Uterus (tissue), 4 donors: ENCODE data around the gene CCIN. TPM values are rescaled to one million over a fixed set of nuclear protein-coding genes. Genes with fewer than 3 reads are reported as not detected.

Experiments
- DNase-seq, 2 donors: peaks; one replicate each; pipeline ENCODE4 v3.0.0-alpha.2; 2019 to 2020
- H3K27ac ChIP-seq, 2 donors: fragments of 200-600 bp; sonication (generic); 1 replicate in 1 of 2; 2 replicates in 1 of 2; pipeline ENCODE4 v1.5.1; 2016 to 2018
- H3K27me3 ChIP-seq, 2 donors: fragments of 200-600 bp; sonication (generic); one replicate each; pipeline ENCODE4 v1.5.1; 2018 to 2019; ENCODE audit warnings: control low read depth in 1 of 2
- H3K36me3 ChIP-seq, 2 donors: fragments of 200-600 bp; sonication (generic); one replicate each; pipeline ENCODE4 v1.5.1; 2019; ENCODE audit warnings: control low read depth in 1 of 2
- H3K4me1 ChIP-seq, 2 donors: fragments of 200-600 bp; sonication (generic); one replicate each; pipeline ENCODE4 v1.5.1; 2018 to 2019; ENCODE audit warnings: control low read depth in 1 of 2
- H3K4me3 ChIP-seq, 2 donors: fragments of 200-600 bp; sonication (generic); 1 replicate in 1 of 2; 2 replicates in 1 of 2; pipeline ENCODE4 v1.5.1; 2018 to 2019; ENCODE audit warnings: mild to moderate bottlenecking in 1 of 2
- H3K9me3 ChIP-seq, 2 donors: fragments of 200-600 bp; sonication (generic); one replicate each; pipeline ENCODE4 v1.5.1; 2019; ENCODE audit warnings: control low read depth in 1 of 2
- CTCF ChIP-seq, 4 experiments: fragments of 200-600 bp in 2 of 4; fragments of 450-650 bp in 2 of 4; sonication (generic) in 2 of 4; IDR thresholded peaks; one replicate each; pipeline ENCODE4 v1.5.1; 2016 to 2019; ENCODE audit warnings: antibody characterized with exemption in 4 of 4, mild to moderate bottlenecking in 2 of 4, moderate library complexity in 1 of 4
- POLR2A ChIP-seq, 2 donors: fragments of 450-650 bp; IDR thresholded peaks; one replicate each; pipeline ENCODE4 v1.6.1; 2016; ENCODE audit warnings: antibody characterized with exemption in 2 of 2, mild to moderate bottlenecking in 1 of 2, moderate library complexity in 1 of 2
- intact Hi-C: fragments of 100-400 bp; cut with DNase I; formaldehyde crosslinking; loops from one replicate; pipeline ENCODE4 v1.15.1; 2023; ENCODE audit warnings: low total_unique reads
- total RNA-seq, 4 donors: library from RNA; depleted of rRNA in 3 of 4; stranded (reverse); fragments of >200 nt in 3 of 4; gene quantifications; one replicate each; pipeline versions ENCODE4 v1.1.0 to v1.2.4, GENCODE V29; 2014 to 2023
- donor health status: DM: yes; HTN: yes; CAD: no.

Gene CCIN
- total RNA-seq, 4 donors from 2014 or later = 0.26 to 1.6 (median 0.99) TPM

- DNase-seq = no peak
- Histone ChIP-seq H3K27ac (peak overlapping the region; percentile 81 to 91), H3K36me3 (no peaks in the 10 kb centered on the region), H3K27me3 (no peaks in the 10 kb centered on the region), H3K9me3 (no peaks in the 10 kb centered on the region), H3K4me1 (peaks cover 2 to 17% of the 10 kb centered on the region in 2 donors), H3K4me3 (no peak overlapping the region)
- intact Hi-C loops = no loop called here
- TF ChIP-seq CTCF (IDR thresholded peaks at IDR 0.05) (no peak), POLR2A (IDR thresholded peaks at IDR 0.05) (no peak)
Observed at GRCh38 chr9:36140086-36141084, 28.8 kb upstream of the CCIN start.

GRCh38 chr9:36141288-36141687, 27.9 kb upstream of the CCIN start:
- Histone ChIP-seq H3K9me3 (no peaks in the 10 kb centered on the region), H3K4me3 (no peak overlapping the region), H3K27ac (peak overlapping the region; percentile 81 to 91), H3K4me1 (peaks cover 2 to 17% of the 10 kb centered on the region in 2 donors), H3K36me3 (no peaks in the 10 kb centered on the region), H3K27me3 (no peaks in the 10 kb centered on the region)
- peak; percentile 62 to 64 for DNase-seq
- TF ChIP-seq POLR2A (IDR thresholded peaks at IDR 0.05) = no peak
- TF ChIP-seq CTCF (IDR thresholded peaks at IDR 0.05) = peak; percentile 42 to 68 (median 53)
- intact Hi-C loops = no loop called here

GRCh38 chr9:36141761-36142160, 27.4 kb upstream of the CCIN start:
- no peak for DNase-seq
- intact Hi-C loops = no loop called here
- Histone ChIP-seq H3K4me3 (no peak overlapping the region), H3K36me3 (no peaks in the 10 kb centered on the region), H3K27me3 (no peaks in the 10 kb centered on the region), H3K27ac (peak overlapping the region; percentile 81 to 91), H3K9me3 (no peaks in the 10 kb centered on the region), H3K4me1 (peaks cover 2 to 17% of the 10 kb centered on the region in 2 donors)
- no peak for TF ChIP-seq POLR2A (IDR thresholded peaks at IDR 0.05)
- no peak for TF ChIP-seq CTCF (IDR thresholded peaks at IDR 0.05)

GRCh38 chr9:36142510-36143244, 26.5 kb upstream of the CCIN start:
- Histone ChIP-seq H3K4me3 (peak overlapping the region in 1 of 2 donors; percentile 10), H3K27ac (peak overlapping the region; percentile 81 to 91), H3K27me3 (no peaks in the 10 kb centered on the region), H3K4me1 (peaks cover 2 to 17% of the 10 kb centered on the region in 2 donors), H3K9me3 (no peaks in the 10 kb centered on the region), H3K36me3 (no peaks in the 10 kb centered on the region)
- TF ChIP-seq POLR2A (IDR thresholded peaks at IDR 0.05) (no peak), CTCF (IDR thresholded peaks at IDR 0.05) (no peak)
- intact Hi-C loops = no loop called here
- no peak for DNase-seq
